SU-DHL-6 (cell line): Measurements from ENCODE around the gene TAGLN2.

Experiments used
- H2AFZ ChIP-seq: fragments of 200-600 bp; sonication (generic); 2 replicates; pipeline ENCODE4 v1.6.1; 2014; ENCODE audit warnings: low read depth, mild to moderate bottlenecking, moderate library complexity, mixed read lengths, antibody characterized with exemption, low read length; ENCODE audit not compliant: severe bottlenecking
- H3F3A ChIP-seq: fragments of 200-600 bp; shearing (Covaris generic); 2 replicates; pipeline ENCODE4 v1.6.0; 2016; ENCODE audit warnings: antibody characterized with exemption, mild to moderate bottlenecking; ENCODE audit not compliant: insufficient read depth
- H3K27ac ChIP-seq: fragments of 200-600 bp; sonication (generic); 2 replicates; pipeline ENCODE4 v1.5.1; 2016; ENCODE audit warnings: low read depth, mild to moderate bottlenecking, low read length, moderate library complexity, mixed read lengths
- H3K27me3 ChIP-seq: fragments of 200-600 bp; sonication (generic), shearing (Covaris generic); 2 replicates; pipeline ENCODE4 v1.6.0; 2014; ENCODE audit warnings: mild to moderate bottlenecking, low read length
- H3K36me3 ChIP-seq: fragments of 200-600 bp; sonication (generic); 2 replicates; pipeline ENCODE4 v1.6.1; 2014; ENCODE audit warnings: mild to moderate bottlenecking, low read length, mixed read lengths
- H3K4me2 ChIP-seq: fragments of 300-600, 200-600 bp; shearing (Covaris generic), sonication (generic); 2 replicates; pipeline ENCODE4 v1.6.0; 2014; ENCODE audit warnings: low read length, low read depth, mild to moderate bottlenecking; ENCODE audit not compliant: poor library complexity, severe bottlenecking
- H3K4me3 ChIP-seq: fragments of 200-600 bp; sonication (generic); 2 replicates; pipeline ENCODE4 v1.5.1; 2014; ENCODE audit warnings: antibody characterized with exemption, low read length, mild to moderate bottlenecking, mixed read lengths; ENCODE audit not compliant: insufficient read depth, poor library complexity, severe bottlenecking
- H3K79me2 ChIP-seq: fragments of 200-600 bp; sonication (generic); 2 replicates; pipeline ENCODE4 v1.6.1; 2014; ENCODE audit warnings: mild to moderate bottlenecking, low read length, moderate library complexity; ENCODE audit not compliant: insufficient read depth
- H3K9ac ChIP-seq: fragments of 200-600 bp; sonication (generic); 2 replicates; pipeline ENCODE4 v1.7.0; 2014; ENCODE audit warnings: mild to moderate bottlenecking, low read length
- H3K9me2 ChIP-seq: fragments of 200-600 bp; sonication (generic); replicated peaks from 2 replicates; pipeline ENCODE4 v1.6.1; 2014; ENCODE audit warnings: low read length; ENCODE audit not compliant: insufficient read depth
- H3K9me3 ChIP-seq: fragments of 200-600 bp; sonication (generic); 2 replicates; pipeline ENCODE4 v1.6.1; 2014; ENCODE audit warnings: low read length, mixed read lengths; ENCODE audit not compliant: insufficient read depth
- H4K20me1 ChIP-seq: fragments of 200-600 bp; sonication (generic); 2 replicates; pipeline ENCODE4 v1.6.1; 2014; ENCODE audit warnings: low read depth, mild to moderate bottlenecking, antibody characterized with exemption, low read length, moderate library complexity, mixed read lengths
- EZH2phosphoT487 ChIP-seq: fragments of 200-600 bp; sonication (generic), shearing (Covaris generic); conservative IDR thresholded peaks from 2 replicates; pipeline ENCODE4 v1.6.1; 2018; ENCODE audit warnings: mild to moderate bottlenecking, antibody characterized with exemption, low read length, moderate library complexity, mixed read lengths
- TF ChIP-seq, protein P1 (sequence below): fragments of 200-600 bp; sonication (generic); IDR thresholded peaks from one replicate; pipeline ENCODE4 v1.5.1; 2017; ENCODE audit warnings: antibody characterized with exemption, mild to moderate bottlenecking, low read length, moderate library complexity; ENCODE audit not compliant: insufficient read depth, poor library complexity, severe bottlenecking

TAGLN2 gene

GRCh38 chr1:159896546-159896930, 28.8 kb downstream of the TAGLN2 start:
- H3K27ac ChIP-seq: no peak overlapping the region
- H3K79me2 ChIP-seq: no peaks in the 10 kb centered on the region

GRCh38 chr1:159895836-159896545, 29.3 kb downstream of the TAGLN2 start:
- Histone ChIP-seq H3K4me3 (no peak overlapping the region), H4K20me1 (no peaks in the 10 kb centered on the region)
- TF ChIP-seq EZH2phosphoT487: no peak
- TF ChIP-seq, protein P1, sequence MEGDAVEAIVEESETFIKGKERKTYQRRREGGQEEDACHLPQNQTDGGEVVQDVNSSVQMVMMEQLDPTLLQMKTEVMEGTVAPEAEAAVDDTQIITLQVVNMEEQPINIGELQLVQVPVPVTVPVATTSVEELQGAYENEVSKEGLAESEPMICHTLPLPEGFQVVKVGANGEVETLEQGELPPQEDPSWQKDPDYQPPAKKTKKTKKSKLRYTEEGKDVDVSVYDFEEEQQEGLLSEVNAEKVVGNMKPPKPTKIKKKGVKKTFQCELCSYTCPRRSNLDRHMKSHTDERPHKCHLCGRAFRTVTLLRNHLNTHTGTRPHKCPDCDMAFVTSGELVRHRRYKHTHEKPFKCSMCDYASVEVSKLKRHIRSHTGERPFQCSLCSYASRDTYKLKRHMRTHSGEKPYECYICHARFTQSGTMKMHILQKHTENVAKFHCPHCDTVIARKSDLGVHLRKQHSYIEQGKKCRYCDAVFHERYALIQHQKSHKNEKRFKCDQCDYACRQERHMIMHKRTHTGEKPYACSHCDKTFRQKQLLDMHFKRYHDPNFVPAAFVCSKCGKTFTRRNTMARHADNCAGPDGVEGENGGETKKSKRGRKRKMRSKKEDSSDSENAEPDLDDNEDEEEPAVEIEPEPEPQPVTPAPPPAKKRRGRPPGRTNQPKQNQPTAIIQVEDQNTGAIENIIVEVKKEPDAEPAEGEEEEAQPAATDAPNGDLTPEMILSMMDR: no peak

More at GRCh38 chr1:159896546-159896930, 28.8 kb downstream of the TAGLN2 start:
- no peaks in the 10 kb centered on the region for H3K9me2 ChIP-seq
- TF ChIP-seq, protein P1: no peak
- TF ChIP-seq EZH2phosphoT487: no peak
- no peak overlapping the region for H3K9ac ChIP-seq
- no peaks in the 10 kb centered on the region for H3K36me3 ChIP-seq
- no peak overlapping the region for H2AFZ ChIP-seq
- H3F3A ChIP-seq: no peaks in the 10 kb centered on the region
- H3K9me3 ChIP-seq: no peaks in the 10 kb centered on the region
- H3K27me3 ChIP-seq: no peaks in the 10 kb centered on the region
- no peak overlapping the region for H3K4me2 ChIP-seq
- H3K4me3 ChIP-seq: no peak overlapping the region
- no peaks in the 10 kb centered on the region for H4K20me1 ChIP-seq

DNA sequence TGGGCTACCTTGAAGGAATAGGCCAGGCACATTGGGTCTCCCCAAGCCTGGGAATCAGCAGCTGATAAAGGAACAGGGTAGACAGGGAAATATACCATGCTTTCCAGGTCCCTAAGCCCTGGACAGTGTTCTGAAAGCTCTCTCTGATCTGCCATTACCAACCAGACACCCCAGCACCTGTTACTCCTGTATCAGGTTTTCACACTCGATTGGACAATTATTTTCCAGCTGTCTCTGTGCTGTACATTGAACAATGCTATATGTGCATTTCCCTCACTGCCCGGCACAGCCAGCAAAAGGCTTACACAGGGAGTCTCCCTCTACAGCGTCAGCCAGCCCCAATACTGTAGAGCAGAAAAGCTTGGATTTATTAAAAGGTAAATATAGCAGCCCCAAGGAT, 30.0 kb downstream of the TAGLN2 start:
- no peaks in the 10 kb centered on the region for H3K36me3 ChIP-seq
- H3K4me2 ChIP-seq: no peak overlapping the region
- H2AFZ ChIP-seq: no peak overlapping the region
- H3K27ac ChIP-seq: no peak overlapping the region
- H3K9ac ChIP-seq: no peak overlapping the region
- H3K4me3 ChIP-seq: no peak overlapping the region
- no peaks in the 10 kb centered on the region for H3K27me3 ChIP-seq
- TF ChIP-seq, protein P1: no peak
- no peak for TF ChIP-seq EZH2phosphoT487
- H3K9me3 ChIP-seq: no peaks in the 10 kb centered on the region
- H3K79me2 ChIP-seq: no peaks in the 10 kb centered on the region
- no peaks in the 10 kb centered on the region for H3F3A ChIP-seq
- no peaks in the 10 kb centered on the region for H4K20me1 ChIP-seq
- no peaks in the 10 kb centered on the region for H3K9me2 ChIP-seq

More at GRCh38 chr1:159895836-159896545, 29.3 kb downstream of the TAGLN2 start:
- no peaks in the 10 kb centered on the region for H3F3A ChIP-seq
- no peaks in the 10 kb centered on the region for H3K27me3 ChIP-seq
- no peak overlapping the region for H2AFZ ChIP-seq
- no peak overlapping the region for H3K9ac ChIP-seq
- no peaks in the 10 kb centered on the region for H3K79me2 ChIP-seq
- no peaks in the 10 kb centered on the region for H3K9me3 ChIP-seq
- no peak overlapping the region for H3K27ac ChIP-seq
- H3K36me3 ChIP-seq: no peaks in the 10 kb centered on the region
- H3K9me2 ChIP-seq: no peaks in the 10 kb centered on the region
- no peak overlapping the region for H3K4me2 ChIP-seq
